HepG2 (cell line): ENCODE data around the gene WDR59. TPM values are rescaled to one million over a fixed set of nuclear protein-coding genes. Genes with fewer than 3 reads are reported as not detected.

Experiments
- BATF2 ChIP-seq: sonication (generic); formaldehyde crosslinking; IDR thresholded peaks from 2 replicates; pipeline ENCODE4 v1.8.0; 2022; ENCODE audit warnings: mild to moderate bottlenecking, missing genetic modification reagents, moderate library complexity
- CEBPB ChIP-seq: IDR thresholded peaks from 2 replicates; pipeline ENCODE4 v1.6.1; 2011; ENCODE audit warnings: low read depth, low read length, improper control_type of control experiment, borderline replicate concordance
- E2F2 ChIP-seq: sonication (generic); formaldehyde crosslinking; IDR thresholded peaks from 2 replicates; pipeline ENCODE4 v1.4.0; 2020; ENCODE audit warnings: missing genetic modification reagents, borderline replicate concordance
- HDAC6 ChIP-seq: fragments of 200-600 bp; sonication (generic); IDR thresholded peaks from 2 replicates; pipeline ENCODE4 v1.7.0; 2017; ENCODE audit warnings: mild to moderate bottlenecking, antibody characterized with exemption, low read length, low read depth
- HOXD1 ChIP-seq: sonication (generic); formaldehyde crosslinking; IDR thresholded peaks from 2 replicates; pipeline ENCODE4 v1.5.0; 2020; ENCODE audit warnings: missing genetic modification reagents
- MED1 ChIP-seq: sonication (generic); formaldehyde crosslinking; IDR thresholded peaks from 2 replicates; pipeline ENCODE4 v1.4.0; 2020; ENCODE audit warnings: missing genetic modification reagents
- SOX6 ChIP-seq, 2 experiments: fragments of 450-650 bp in 1 of 2; sonication (generic) in 1 of 2; formaldehyde crosslinking in 1 of 2; IDR thresholded peaks; 2 replicates each; pipeline versions ENCODE4 v1.4.0 to v1.6.1; 2017 to 2020; ENCODE audit warnings: antibody characterized with exemption in 1 of 2, mild to moderate bottlenecking in 1 of 2, missing genetic modification reagents in 1 of 2
- TBX2 ChIP-seq: sonication (generic); formaldehyde crosslinking; IDR thresholded peaks from 2 replicates; pipeline ENCODE4 v1.5.0; 2020; ENCODE audit warnings: missing genetic modification reagents, mild to moderate bottlenecking, borderline replicate concordance
- ZNF121 ChIP-seq: sonication (generic); formaldehyde crosslinking; IDR thresholded peaks from 2 replicates; pipeline ENCODE4 v1.5.0; 2020; ENCODE audit warnings: mild to moderate bottlenecking, missing genetic modification reagents
- ZNF124 ChIP-seq: sonication (generic); formaldehyde crosslinking; IDR thresholded peaks from 2 replicates; pipeline ENCODE4 v1.4.0; 2020; ENCODE audit warnings: missing genetic modification reagents
- ZNF142 ChIP-seq: sonication (generic); formaldehyde crosslinking; IDR thresholded peaks from 2 replicates; pipeline ENCODE4 v1.4.0; 2020; ENCODE audit warnings: missing genetic modification reagents
- ZNF275 ChIP-seq: sonication (generic); formaldehyde crosslinking; IDR thresholded peaks from 2 replicates; pipeline ENCODE4 v1.8.0; 2022; ENCODE audit warnings: missing genetic modification reagents, mild to moderate bottlenecking, inconsistent platforms, borderline replicate concordance
- ZNF333 ChIP-seq: sonication (generic); formaldehyde crosslinking; IDR thresholded peaks from 2 replicates; pipeline ENCODE4 v1.4.0; 2020; ENCODE audit warnings: mild to moderate bottlenecking, missing genetic modification reagents, borderline replicate concordance
- ZNF607 ChIP-seq: sonication (generic); formaldehyde crosslinking; IDR thresholded peaks from 2 replicates; pipeline ENCODE4 v1.5.1; 2020; ENCODE audit warnings: missing genetic modification reagents, mild to moderate bottlenecking, borderline replicate concordance
- ZNF691 ChIP-seq: sonication (generic); formaldehyde crosslinking; IDR thresholded peaks from 2 replicates; pipeline ENCODE4 v1.4.0; 2020; ENCODE audit warnings: missing genetic modification reagents, low read depth, mild to moderate bottlenecking, borderline replicate concordance
- ZUFSP ChIP-seq: sonication (generic); formaldehyde crosslinking; IDR thresholded peaks from 2 replicates; pipeline ENCODE4 v1.9.0; 2021; ENCODE audit warnings: missing genetic modification reagents, mild to moderate bottlenecking, borderline replicate concordance
- polyA plus RNA-seq, 8 experiments: library from polyadenylated mRNA; depleted of rRNA in 3 of 8; stranded (reverse) in 7 of 8; unstranded in 1 of 8; fragments of >200 nt; fragmentation: Illumina TruSeq in 4 of 8; extraction: Trizol in 4 of 8; gene quantifications; 2 replicates each; pipeline versions ENCODE4 v1.2.1 to v1.2.3, GENCODE V29; 2011 to 2016; ENCODE audit warnings: low read depth in 4 of 8, missing spikeins in 1 of 8, mixed read lengths in 1 of 8; ENCODE audit not compliant: insufficient read depth in 1 of 8
- total RNA-seq, 5 experiments: library from RNA; depleted of rRNA; stranded (reverse); fragments of >200 nt; fragmentation: Illumina TruSeq; extraction: Trizol; gene quantifications; 2 replicates each; pipeline ENCODE4 v1.2.3, GENCODE V29; 2016; ENCODE audit warnings: low read depth in 1 of 5

The WDR59 gene
- total and polyA plus RNA-seq, 2 of the 13 experiments (the other 11 are each of a cell fraction or from before 2014, with no cell fraction given), result 65.2 to 306 TPM

GRCh38 chr16:74997042-74997491 is 12.1 kb upstream of the WDR59 start (continued):
- TF ChIP-seq ZNF333 (CRISPR knock-in tag), result no peak
- TF ChIP-seq SOX6 (IDR thresholded peaks at IDR 0.05), result no peak
- TF ChIP-seq SOX6 (CRISPR knock-in tag; IDR thresholded peaks at IDR 0.05), result peak; percentile 73
- TF ChIP-seq HDAC6, result no peak
- TF ChIP-seq ZUFSP (CRISPR knock-in tag), result no peak
- no peak for TF ChIP-seq ZNF607 (CRISPR knock-in tag)
- TF ChIP-seq TBX2, result no peak; the same call in 1 of the 2 replicates
- TF ChIP-seq ZNF142 (CRISPR knock-in tag), result no peak
- peak; percentile 83 for TF ChIP-seq MED1 (CRISPR knock-in tag)
- TF ChIP-seq ZNF124 (CRISPR knock-in tag), result no peak
- TF ChIP-seq ZNF691 (CRISPR knock-in tag), result peak; percentile 23; the same call in 1 of the 2 replicates
- TF ChIP-seq BATF2, result no peak
- TF ChIP-seq E2F2 (CRISPR knock-in tag), result no peak
- no peak for TF ChIP-seq ZNF121 (CRISPR knock-in tag)
- no peak for TF ChIP-seq HOXD1
- peak; percentile 61; the same call in 1 of the 2 replicates for TF ChIP-seq CEBPB
- no peak for TF ChIP-seq ZNF275 (CRISPR knock-in tag)
